ENCODE measurements around the gene NYNRIN.

DNA sequence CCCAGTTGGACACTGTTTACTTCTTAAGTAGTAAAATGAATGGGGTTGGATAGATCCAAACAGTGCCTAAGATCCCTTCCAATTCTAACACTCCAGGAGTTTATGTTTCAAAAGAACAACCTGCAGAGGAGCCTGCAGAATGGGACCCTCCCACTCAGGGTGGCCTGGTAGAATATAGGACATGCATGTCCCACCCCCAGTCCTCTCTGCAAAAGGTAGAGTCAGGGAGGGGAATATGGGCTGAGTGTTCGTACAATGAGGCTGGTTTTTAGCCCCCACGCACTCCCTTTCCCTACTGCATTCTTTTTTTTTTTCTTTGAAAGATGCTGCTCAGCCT is 11.8 kb upstream of the NYNRIN start:
- TF ChIP-seq EP300 (IDR thresholded peaks at IDR 0.05) (no peak), POLR2A (IDR thresholded peaks at IDR 0.05; ENCODE audit: low read depth) (no peak)
- TF ChIP-seq, protein P1, sequence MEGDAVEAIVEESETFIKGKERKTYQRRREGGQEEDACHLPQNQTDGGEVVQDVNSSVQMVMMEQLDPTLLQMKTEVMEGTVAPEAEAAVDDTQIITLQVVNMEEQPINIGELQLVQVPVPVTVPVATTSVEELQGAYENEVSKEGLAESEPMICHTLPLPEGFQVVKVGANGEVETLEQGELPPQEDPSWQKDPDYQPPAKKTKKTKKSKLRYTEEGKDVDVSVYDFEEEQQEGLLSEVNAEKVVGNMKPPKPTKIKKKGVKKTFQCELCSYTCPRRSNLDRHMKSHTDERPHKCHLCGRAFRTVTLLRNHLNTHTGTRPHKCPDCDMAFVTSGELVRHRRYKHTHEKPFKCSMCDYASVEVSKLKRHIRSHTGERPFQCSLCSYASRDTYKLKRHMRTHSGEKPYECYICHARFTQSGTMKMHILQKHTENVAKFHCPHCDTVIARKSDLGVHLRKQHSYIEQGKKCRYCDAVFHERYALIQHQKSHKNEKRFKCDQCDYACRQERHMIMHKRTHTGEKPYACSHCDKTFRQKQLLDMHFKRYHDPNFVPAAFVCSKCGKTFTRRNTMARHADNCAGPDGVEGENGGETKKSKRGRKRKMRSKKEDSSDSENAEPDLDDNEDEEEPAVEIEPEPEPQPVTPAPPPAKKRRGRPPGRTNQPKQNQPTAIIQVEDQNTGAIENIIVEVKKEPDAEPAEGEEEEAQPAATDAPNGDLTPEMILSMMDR (IDR thresholded peaks at IDR 0.05): no peak

All from esophagus muscularis mucosa (tissue), 4 donors.